Measurements from ENCODE around the gene RNF11.

The RNF11 gene

GRCh38 chr1:51299185-51299885 lies 63.3 kb downstream of the RNF11 start:
- peaks cover 14% of the 10 kb centered on the region for H3K27me3 Mint-ChIP-seq
- no peak overlapping the region for H3K4me3 Mint-ChIP-seq
- peaks cover 56% of the 10 kb centered on the region for H3K4me1 Mint-ChIP-seq (ENCODE audit: low read depth)
- intact Hi-C loops (cut with micrococcal nuclease) = loop anchor here (10.0 kb wide), 1 partner anchor 105 kb away; no protein-coding TSS in a partner anchor
- H3K9me3 Mint-ChIP-seq = no peaks in the 10 kb centered on the region
- no peak overlapping the region for H3K27ac Mint-ChIP-seq
- H3K36me3 Mint-ChIP-seq (ENCODE audit: low read depth) = no peaks in the 10 kb centered on the region

- Mint-ChIP-seq H3K4me1 (ENCODE audit: low read depth) (peaks cover 54% of the 10 kb centered on the region), H3K9me3 (no peaks in the 10 kb centered on the region), H3K36me3 (ENCODE audit: low read depth) (no peaks in the 10 kb centered on the region), H3K4me3 (no peak overlapping the region), H3K27ac (no peak overlapping the region), H3K27me3 (peaks cover 14% of the 10 kb centered on the region)
- intact Hi-C loops (cut with micrococcal nuclease) = loop anchor here (10.0 kb wide), 1 partner anchor 105 kb away; no protein-coding TSS in a partner anchor
These were observed 64.1 kb downstream of the RNF11 start for GRCh38 chr1:51299981-51300670.

GRCh38 chr1:51301152-51301843 lies 65.2 kb downstream of the RNF11 start:
- H3K27me3 Mint-ChIP-seq = peaks cover 14% of the 10 kb centered on the region
- intact Hi-C loops (cut with micrococcal nuclease) = no loop called here

GRCh38 chr1:51301844-51302162 lies 65.7 kb downstream of the RNF11 start:
- no peaks in the 10 kb centered on the region for H3K9me3 Mint-ChIP-seq
- H3K4me1 Mint-ChIP-seq (ENCODE audit: low read depth) = peaks cover 47% of the 10 kb centered on the region
- no peaks in the 10 kb centered on the region for H3K36me3 Mint-ChIP-seq (ENCODE audit: low read depth)
- H3K4me3 Mint-ChIP-seq = no peak overlapping the region
- intact Hi-C loops (cut with micrococcal nuclease) = no loop called here
- H3K27ac Mint-ChIP-seq = no peak overlapping the region
- peaks cover 14% of the 10 kb centered on the region for H3K27me3 Mint-ChIP-seq

More at GRCh38 chr1:51301152-51301843, 65.2 kb downstream of the RNF11 start:
- no peak overlapping the region for H3K4me3 Mint-ChIP-seq
- no peaks in the 10 kb centered on the region for H3K9me3 Mint-ChIP-seq
- no peaks in the 10 kb centered on the region for H3K36me3 Mint-ChIP-seq (ENCODE audit: low read depth)
- peaks cover 52% of the 10 kb centered on the region for H3K4me1 Mint-ChIP-seq (ENCODE audit: low read depth)
- H3K27ac Mint-ChIP-seq = no peak overlapping the region

GRCh38 chr1:51302270-51302669 lies 66.2 kb downstream of the RNF11 start:
- no peak overlapping the region for H3K27ac Mint-ChIP-seq
- H3K9me3 Mint-ChIP-seq = no peaks in the 10 kb centered on the region
- intact Hi-C loops (cut with micrococcal nuclease) = no loop called here
- H3K4me3 Mint-ChIP-seq = no peak overlapping the region
- H3K27me3 Mint-ChIP-seq = peaks cover 14% of the 10 kb centered on the region
- H3K36me3 Mint-ChIP-seq (ENCODE audit: low read depth) = no peaks in the 10 kb centered on the region
- H3K4me1 Mint-ChIP-seq (ENCODE audit: low read depth) = peaks cover 42% of the 10 kb centered on the region

GRCh38 chr1:51302746-51303145 lies 66.7 kb downstream of the RNF11 start:
- intact Hi-C loops (cut with micrococcal nuclease) = no loop called here
- Mint-ChIP-seq H3K27ac (no peak overlapping the region), H3K9me3 (no peaks in the 10 kb centered on the region), H3K4me3 (no peak overlapping the region), H3K27me3 (peaks cover 10% of the 10 kb centered on the region), H3K36me3 (ENCODE audit: low read depth) (no peaks in the 10 kb centered on the region), H3K4me1 (ENCODE audit: low read depth) (peaks cover 37% of the 10 kb centered on the region)

GRCh38 chr1:51303315-51303714 lies 67.2 kb downstream of the RNF11 start:
- no peaks in the 10 kb centered on the region for H3K9me3 Mint-ChIP-seq
- H3K36me3 Mint-ChIP-seq (ENCODE audit: low read depth) = no peaks in the 10 kb centered on the region
- peaks cover 5% of the 10 kb centered on the region for H3K27me3 Mint-ChIP-seq
- H3K27ac Mint-ChIP-seq = peak overlapping the region; percentile 77
- H3K4me1 Mint-ChIP-seq (ENCODE audit: low read depth) = peaks cover 32% of the 10 kb centered on the region
- peak overlapping the region; percentile 68 for H3K4me3 Mint-ChIP-seq
- intact Hi-C loops (cut with micrococcal nuclease) = no loop called here

- H3K4me1 Mint-ChIP-seq (ENCODE audit: low read depth) = peaks cover 28% of the 10 kb centered on the region
- H3K9me3 Mint-ChIP-seq = no peaks in the 10 kb centered on the region
- peak overlapping the region; percentile 68 for H3K4me3 Mint-ChIP-seq
- no peaks in the 10 kb centered on the region for H3K36me3 Mint-ChIP-seq (ENCODE audit: low read depth)
- H3K27me3 Mint-ChIP-seq = peaks cover under 1% of the 10 kb centered on the region
- H3K27ac Mint-ChIP-seq = peak overlapping the region; percentile 77
- intact Hi-C loops (cut with micrococcal nuclease) = no loop called here
These were observed 67.7 kb downstream of the RNF11 start for GRCh38 chr1:51303751-51304251.

- peak overlapping the region; percentile 77 for H3K27ac Mint-ChIP-seq
These were observed 68.3 kb downstream of the RNF11 start for GRCh38 chr1:51304360-51304759.

GRCh38 chr1:51305371-51305823 lies 69.3 kb downstream of the RNF11 start:
- Mint-ChIP-seq H3K27me3 (no peaks in the 10 kb centered on the region), H3K4me3 (no peak overlapping the region), H3K27ac (no peak overlapping the region), H3K4me1 (ENCODE audit: low read depth) (peaks cover 27% of the 10 kb centered on the region), H3K36me3 (ENCODE audit: low read depth) (no peaks in the 10 kb centered on the region), H3K9me3 (no peaks in the 10 kb centered on the region)
- intact Hi-C loops (cut with micrococcal nuclease) = no loop called here

More at GRCh38 chr1:51304360-51304759, 68.3 kb downstream of the RNF11 start:
- Mint-ChIP-seq H3K4me3 (no peak overlapping the region), H3K4me1 (ENCODE audit: low read depth) (peaks cover 27% of the 10 kb centered on the region), H3K36me3 (ENCODE audit: low read depth) (no peaks in the 10 kb centered on the region), H3K27me3 (no peaks in the 10 kb centered on the region), H3K9me3 (no peaks in the 10 kb centered on the region)
- intact Hi-C loops (cut with micrococcal nuclease) = no loop called here

- H3K27ac Mint-ChIP-seq = no peak overlapping the region
- intact Hi-C loops (cut with micrococcal nuclease) = no loop called here
- H3K36me3 Mint-ChIP-seq (ENCODE audit: low read depth) = no peaks in the 10 kb centered on the region
- H3K27me3 Mint-ChIP-seq = no peaks in the 10 kb centered on the region
- H3K9me3 Mint-ChIP-seq = no peaks in the 10 kb centered on the region
- H3K4me3 Mint-ChIP-seq = no peak overlapping the region
- peaks cover 34% of the 10 kb centered on the region for H3K4me1 Mint-ChIP-seq (ENCODE audit: low read depth)
These were observed 70.9 kb downstream of the RNF11 start for GRCh38 chr1:51306950-51307349.

GRCh38 chr1:51308636-51309035 lies 72.6 kb downstream of the RNF11 start:
- Mint-ChIP-seq H3K4me1 (ENCODE audit: low read depth) (peaks cover 22% of the 10 kb centered on the region), H3K27me3 (no peaks in the 10 kb centered on the region), H3K9me3 (no peaks in the 10 kb centered on the region), H3K27ac (no peak overlapping the region), H3K36me3 (ENCODE audit: low read depth) (no peaks in the 10 kb centered on the region), H3K4me3 (no peak overlapping the region)
- intact Hi-C loops (cut with micrococcal nuclease) = no loop called here

- H3K4me3 Mint-ChIP-seq = no peak overlapping the region
- peaks cover 21% of the 10 kb centered on the region for H3K4me1 Mint-ChIP-seq (ENCODE audit: low read depth)
- H3K9me3 Mint-ChIP-seq = no peaks in the 10 kb centered on the region
- no peaks in the 10 kb centered on the region for H3K36me3 Mint-ChIP-seq (ENCODE audit: low read depth)
- H3K27ac Mint-ChIP-seq = no peak overlapping the region
- no peaks in the 10 kb centered on the region for H3K27me3 Mint-ChIP-seq
- intact Hi-C loops (cut with micrococcal nuclease) = no loop called here
These were observed 73.2 kb downstream of the RNF11 start for GRCh38 chr1:51309291-51309690.
